ENCODE data around the gene FNDC10. TPM values are rescaled to one million over a fixed set of nuclear protein-coding genes. Genes with fewer than 3 reads are reported as not detected.
A peak's percentile ranks its signal among the peaks of the same experiment; 100 is the strongest.

FNDC10 gene
- polyA plus RNA-seq, 1 experiment = 1.4 TPM

DNA sequence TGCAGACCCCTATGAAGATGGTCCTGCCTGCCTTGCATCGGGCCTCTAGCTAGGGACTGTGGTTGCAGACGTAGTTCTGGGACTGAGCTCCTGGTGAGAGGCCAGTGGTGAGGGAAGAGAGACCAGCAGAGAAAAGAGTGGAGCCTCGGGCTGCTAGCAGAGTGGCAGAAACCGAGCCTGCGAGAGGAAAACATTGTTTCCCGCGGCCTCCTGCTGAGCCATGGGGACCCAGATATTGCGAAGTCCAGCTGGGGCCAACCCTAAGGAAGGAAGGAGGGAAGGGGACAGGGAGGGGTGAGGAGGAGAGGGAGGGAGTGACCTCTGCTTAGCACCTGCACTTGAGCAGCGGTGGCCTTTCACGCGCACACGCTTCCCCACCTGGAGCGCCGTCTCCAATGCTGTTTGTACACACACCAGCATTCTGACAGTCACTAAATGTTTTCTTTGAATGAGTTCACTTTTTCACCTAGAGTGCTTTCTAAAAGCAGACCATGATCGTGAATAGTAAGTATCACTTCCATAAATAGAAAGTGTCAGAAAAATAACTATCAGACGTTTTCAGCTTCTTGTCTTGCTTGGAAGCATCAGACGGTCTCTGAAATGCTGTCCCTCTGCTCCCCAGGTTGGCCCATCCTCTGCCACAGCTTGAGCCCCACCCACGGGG lies 2.5 kb upstream of the FNDC10 start:
- Histone ChIP-seq H3K9me3 (ENCODE audit: control insufficient read depth, insufficient read depth, low read length) (no peaks in the 10 kb centered on the region; the same call in 1 of the 2 replicates), H3K4me3 (ENCODE audit: low read depth, low read length) (no peak overlapping the region), H3K27me3 (ENCODE audit: control insufficient read depth, insufficient read depth, low read length) (peaks cover 6% of the 10 kb centered on the region), H3K27ac (ENCODE audit: low read depth, low read length) (no peak overlapping the region)
- TF ChIP-seq, protein P1, sequence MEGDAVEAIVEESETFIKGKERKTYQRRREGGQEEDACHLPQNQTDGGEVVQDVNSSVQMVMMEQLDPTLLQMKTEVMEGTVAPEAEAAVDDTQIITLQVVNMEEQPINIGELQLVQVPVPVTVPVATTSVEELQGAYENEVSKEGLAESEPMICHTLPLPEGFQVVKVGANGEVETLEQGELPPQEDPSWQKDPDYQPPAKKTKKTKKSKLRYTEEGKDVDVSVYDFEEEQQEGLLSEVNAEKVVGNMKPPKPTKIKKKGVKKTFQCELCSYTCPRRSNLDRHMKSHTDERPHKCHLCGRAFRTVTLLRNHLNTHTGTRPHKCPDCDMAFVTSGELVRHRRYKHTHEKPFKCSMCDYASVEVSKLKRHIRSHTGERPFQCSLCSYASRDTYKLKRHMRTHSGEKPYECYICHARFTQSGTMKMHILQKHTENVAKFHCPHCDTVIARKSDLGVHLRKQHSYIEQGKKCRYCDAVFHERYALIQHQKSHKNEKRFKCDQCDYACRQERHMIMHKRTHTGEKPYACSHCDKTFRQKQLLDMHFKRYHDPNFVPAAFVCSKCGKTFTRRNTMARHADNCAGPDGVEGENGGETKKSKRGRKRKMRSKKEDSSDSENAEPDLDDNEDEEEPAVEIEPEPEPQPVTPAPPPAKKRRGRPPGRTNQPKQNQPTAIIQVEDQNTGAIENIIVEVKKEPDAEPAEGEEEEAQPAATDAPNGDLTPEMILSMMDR (IDR thresholded peaks at IDR 0.05; ENCODE audit: low read depth, low read length) = no peak
- no peak for DNase-seq (ENCODE audit: low read depth, low spot score)
- ChIA-PET CTCF (no interaction called here), POLR2A (interaction anchor here (1.4 kb wide), 1 partner anchor 13 kb away, joined by 5 read pairs; the partner anchor contains the start of gene MIB2)

DNA sequence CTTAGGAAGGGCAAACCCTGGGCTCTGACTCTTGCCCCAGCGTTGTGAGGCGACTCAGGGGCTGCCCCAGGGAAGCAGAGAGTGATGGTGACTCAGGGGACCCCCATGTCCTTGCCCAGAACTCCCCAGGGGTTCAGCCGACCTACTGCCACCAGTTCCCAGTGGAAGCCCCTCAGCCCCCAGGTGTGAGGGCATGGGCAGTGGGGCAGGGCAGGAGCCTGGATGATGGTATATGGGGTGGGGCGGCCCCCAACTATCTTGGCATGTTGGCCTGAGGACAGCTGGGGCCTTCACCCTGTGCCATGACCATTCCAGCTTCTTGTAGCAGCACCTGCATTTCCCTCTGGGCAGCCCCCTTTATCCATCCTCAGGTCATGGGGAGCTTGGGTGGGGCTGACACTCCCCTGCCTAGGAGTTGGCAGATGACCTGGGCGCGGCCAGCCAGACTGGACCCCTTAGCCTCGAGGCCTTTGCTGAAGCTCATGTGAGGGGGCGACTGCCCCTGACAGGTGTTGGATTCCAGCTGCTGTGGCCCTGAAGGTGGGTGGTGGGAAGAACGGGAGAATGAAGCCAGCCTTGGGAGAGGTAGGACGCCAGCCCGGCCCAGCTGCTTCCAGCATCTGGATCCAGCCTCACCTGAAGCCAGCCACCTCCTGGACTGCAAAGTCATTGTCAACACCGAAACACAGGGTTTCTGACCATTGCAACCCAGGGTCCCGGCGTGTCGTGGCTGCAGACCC lies 1.8 kb upstream of the FNDC10 start:
- no peak for DNase-seq (ENCODE audit: low read depth, low spot score)
- ChIA-PET POLR2A (interaction anchor here (0.5 to 1.4 kb wide), 2 partner anchors 14 to 387 kb away, joined by 3 to 5 read pairs; partner anchors contain the start of gene MIB2), CTCF (no interaction called here)
- H3K4me3 ChIP-seq (ENCODE audit: low read depth, low read length) = no peak overlapping the region
- TF ChIP-seq, protein P1 (IDR thresholded peaks at IDR 0.05; ENCODE audit: low read depth, low read length) = no peak
- H3K9me3 ChIP-seq (ENCODE audit: control insufficient read depth, insufficient read depth, low read length) = no peaks in the 10 kb centered on the region; the same call in 1 of the 2 replicates
- peaks cover 12% of the 10 kb centered on the region for H3K27me3 ChIP-seq (ENCODE audit: control insufficient read depth, insufficient read depth, low read length)
- no peak overlapping the region for H3K27ac ChIP-seq (ENCODE audit: low read depth, low read length)

- no peak for DNase-seq (ENCODE audit: low read depth, low spot score)
- Histone ChIP-seq H3K27me3 (ENCODE audit: control insufficient read depth, insufficient read depth, low read length) (peaks cover 19% of the 10 kb centered on the region), H3K9me3 (ENCODE audit: control insufficient read depth, insufficient read depth, low read length) (no peaks in the 10 kb centered on the region; the same call in 1 of the 2 replicates), H3K27ac (ENCODE audit: low read depth, low read length) (no peak overlapping the region), H3K4me3 (ENCODE audit: low read depth, low read length) (peak overlapping the region; percentile 55; the same call in 1 of the 2 replicates)
- POLR2A ChIA-PET = interaction anchor here (0.5 to 1.4 kb wide), 2 partner anchors 14 to 386 kb away, joined by 3 to 5 read pairs; partner anchors contain the start of gene MIB2
- TF ChIP-seq, protein P1 (IDR thresholded peaks at IDR 0.05; ENCODE audit: low read depth, low read length) = no peak
- CTCF ChIA-PET = no interaction called here
These were observed 1.1 kb upstream of the FNDC10 start for GRCh38 chr1:1600861-1601563.

- peak overlapping the region; percentile 36; the same call in 1 of the 2 replicates for H3K4me3 ChIP-seq (ENCODE audit: low read depth, low read length)
- TF ChIP-seq, protein P1 (IDR thresholded peaks at IDR 0.05; ENCODE audit: low read depth, low read length) = no peak
- no peaks in the 10 kb centered on the region; the same call in 1 of the 2 replicates for H3K9me3 ChIP-seq (ENCODE audit: control insufficient read depth, insufficient read depth, low read length)
- peaks cover 28% of the 10 kb centered on the region for H3K27me3 ChIP-seq (ENCODE audit: control insufficient read depth, insufficient read depth, low read length)
- ChIA-PET POLR2A (no interaction called here), CTCF (no interaction called here)
- no peak for DNase-seq (ENCODE audit: low read depth, low spot score)
- no peak overlapping the region for H3K27ac ChIP-seq (ENCODE audit: low read depth, low read length)
These were observed 653 bp downstream of the FNDC10 start for GRCh38 chr1:1599030-1599934.
